Stimulated activated naive CD4-positive, alpha-beta T cell (primary cell): ENCODE data around the gene AMPD2.

Experiments
- DNase-seq, 6 experiments: peaks; one replicate each; lab custom pipeline; 2025; lab: John Stamatoyannopoulos, UW

The AMPD2 gene

GRCh38 chr1:109617291-109617801 is 2.3 kb upstream of the AMPD2 start:
- no peak for DNase-seq

- no peak for DNase-seq
Observed at GRCh38 chr1:109618661-109619575, 719 bp upstream of the AMPD2 start.

GRCh38 chr1:109620401-109620791 is 759 bp downstream of the AMPD2 start:
- DNase-seq, result no peak

GRCh38 chr1:109620841-109621286 is 1.2 kb downstream of the AMPD2 start:
- peak; percentile 91 to 94 (median 91) for DNase-seq

GRCh38 chr1:109621379-109622136 is 1.9 kb downstream of the AMPD2 start:
- DNase-seq, result no peak

- no peak for DNase-seq
Observed at GRCh38 chr1:109622137-109622892, 2.7 kb downstream of the AMPD2 start.

- DNase-seq, result no peak
Observed at GRCh38 chr1:109622895-109623294, 3.3 kb downstream of the AMPD2 start.

GRCh38 chr1:109623601-109624161 is 4.0 kb downstream of the AMPD2 start:
- DNase-seq, result no peak

GRCh38 chr1:109624201-109625010 is 4.8 kb downstream of the AMPD2 start:
- DNase-seq, result peak in 1 of 6 experiments; percentile 13

- no peak for DNase-seq
Observed at GRCh38 chr1:109625176-109625575, 5.5 kb downstream of the AMPD2 start.

- no peak for DNase-seq
Observed at GRCh38 chr1:109625601-109626560, 6.2 kb downstream of the AMPD2 start.

- no peak for DNase-seq
Observed at GRCh38 chr1:109626682-109627408, 7.2 kb downstream of the AMPD2 start.

GRCh38 chr1:109627692-109628399 is 8.2 kb downstream of the AMPD2 start:
- DNase-seq, result no peak

GRCh38 chr1:109628540-109629321 is 9.1 kb downstream of the AMPD2 start:
- no peak for DNase-seq

- no peak for DNase-seq
Observed at GRCh38 chr1:109629372-109630030, 9.9 kb downstream of the AMPD2 start.

- DNase-seq, result peak in 5 of 6 experiments; percentile 17 to 48 (median 31)
Observed at GRCh38 chr1:109630081-109630897, 10.7 kb downstream of the AMPD2 start.
